Measurements from ENCODE around the gene C17orf107. TPM values are rescaled to one million over a fixed set of nuclear protein-coding genes. Genes with fewer than 3 reads are reported as not detected.

The C17orf107 gene
- total RNA-seq, 1 donor from 2014 or later: 2.2 TPM

DNA sequence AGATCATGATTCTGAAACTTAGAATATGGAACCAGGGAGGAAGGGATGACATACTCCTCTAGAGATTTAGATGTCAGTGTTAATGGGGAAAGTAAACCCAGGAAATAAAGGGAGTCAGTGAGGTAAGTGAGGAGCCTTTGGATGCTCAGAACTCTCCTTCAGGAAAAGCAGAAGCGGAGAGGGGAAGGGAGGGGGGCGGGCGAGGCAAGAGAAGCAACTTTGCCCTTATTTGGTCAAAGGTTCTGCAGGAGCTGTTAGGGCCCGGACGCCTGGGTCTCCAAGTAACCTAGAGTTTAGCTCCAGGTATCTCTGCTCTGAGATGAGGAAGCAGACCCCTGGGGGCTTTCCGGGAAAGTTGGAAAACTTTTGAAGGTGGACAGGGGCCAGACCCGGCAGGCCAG, 47.7 kb downstream of the C17orf107 start:
- TF ChIP-seq CTCF (IDR thresholded peaks at IDR 0.05): no peak
- no peak for DNase-seq
- peak overlapping the region; percentile 98 for H3K27ac ChIP-seq
- ATAC-seq: no peak
- H3K27me3 ChIP-seq (ENCODE audit: low read depth): no peaks in the 10 kb centered on the region
- no peaks in the 10 kb centered on the region for H3K9me3 ChIP-seq
- peak overlapping the region; percentile 99 for H3K4me3 ChIP-seq
- intact Hi-C loops (cut with DNase I): no loop called here
- H3K36me3 ChIP-seq: peaks cover 48% of the 10 kb centered on the region
- H3K4me1 ChIP-seq: peaks cover 54% of the 10 kb centered on the region

DNA sequence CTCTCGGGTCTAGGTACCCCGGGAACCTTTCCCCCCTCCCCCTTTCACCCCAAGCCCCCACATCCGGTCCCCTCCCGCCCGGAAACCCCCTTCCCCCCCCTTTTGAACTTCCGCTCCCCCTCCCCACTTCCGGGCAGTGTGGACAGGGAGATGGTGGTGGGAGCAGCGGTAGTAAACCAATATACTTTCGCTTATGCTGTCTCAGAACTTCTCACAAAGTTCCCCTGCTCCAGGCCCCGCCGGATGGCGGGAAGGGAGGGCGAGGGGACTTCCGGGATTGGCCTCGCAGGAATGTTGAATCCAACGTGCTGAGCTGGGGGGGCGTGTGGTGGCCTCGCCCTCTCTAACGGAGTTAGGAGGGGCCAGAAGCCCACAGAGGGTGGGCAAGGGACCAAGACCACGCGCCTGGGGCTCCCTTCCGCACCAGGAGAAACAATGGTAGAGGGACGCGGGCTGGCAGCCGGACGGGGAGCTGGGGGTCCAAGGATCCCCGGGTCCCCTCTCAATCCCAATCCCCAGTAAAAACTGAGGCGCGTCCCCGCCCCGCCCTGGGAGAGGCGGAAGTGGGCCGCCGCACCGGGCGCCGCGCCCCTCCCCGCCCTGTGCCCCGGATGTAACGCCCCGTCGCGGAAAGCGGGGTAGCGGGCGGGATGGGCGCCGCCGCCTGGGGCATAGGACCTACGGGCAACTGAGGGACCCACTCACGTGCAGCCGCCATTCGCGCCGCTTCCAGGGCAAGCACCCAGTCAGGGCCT, 48.3 kb downstream of the C17orf107 start:
- peak; percentile 78 for DNase-seq
- Histone ChIP-seq H3K36me3 (peaks cover 42% of the 10 kb centered on the region), H3K27ac (peak overlapping the region; percentile 98), H3K4me1 (peaks cover 54% of the 10 kb centered on the region), H3K4me3 (peak overlapping the region; percentile 99), H3K27me3 (ENCODE audit: low read depth) (no peaks in the 10 kb centered on the region), H3K9me3 (no peaks in the 10 kb centered on the region)
- peak; percentile 61 to 70 for ATAC-seq
- no peak for TF ChIP-seq CTCF (IDR thresholded peaks at IDR 0.05)
- intact Hi-C loops (cut with DNase I): no loop called here

GRCh38 chr17:4948166-4948930, 49.0 kb downstream of the C17orf107 start, which contains the start of gene PFN1:
Gene PFN1 (minus strand): TSS chr17:4948530. CDS start chr17:4948394, 136 bp downstream.
- intact Hi-C loops (cut with DNase I): no loop called here
- Histone ChIP-seq H3K4me1 (peaks cover 48% of the 10 kb centered on the region), H3K36me3 (peaks cover 35% of the 10 kb centered on the region), H3K27me3 (ENCODE audit: low read depth) (no peaks in the 10 kb centered on the region), H3K4me3 (peak within 1 kb of the TSS; percentile 99), H3K9me3 (no peaks in the 10 kb centered on the region), H3K27ac (peak within 1 kb of the TSS; percentile 98)
- DNase-seq: peak; percentile 94
- ATAC-seq: peak; percentile 82 to 88
- TF ChIP-seq CTCF (IDR thresholded peaks at IDR 0.05): no peak

- ATAC-seq (peak; percentile 81 to 88), DNase-seq (peak; percentile 90)
- Histone ChIP-seq H3K9me3 (no peaks in the 10 kb centered on the region), H3K4me1 (peaks cover 47% of the 10 kb centered on the region), H3K27ac (peak overlapping the region; percentile 98), H3K4me3 (peak overlapping the region; percentile 99), H3K27me3 (ENCODE audit: low read depth) (no peaks in the 10 kb centered on the region), H3K36me3 (peaks cover 29% of the 10 kb centered on the region)
- TF ChIP-seq CTCF (IDR thresholded peaks at IDR 0.05): no peak
- intact Hi-C loops (cut with DNase I): no loop called here
Measured at GRCh38 chr17:4948931-4949320, 49.6 kb downstream of the C17orf107 start.

- DNase-seq (peak; percentile 87), ATAC-seq (peak; percentile 59 to 63)
- Histone ChIP-seq H3K4me3 (peak overlapping the region; percentile 99), H3K27me3 (ENCODE audit: low read depth) (no peaks in the 10 kb centered on the region), H3K4me1 (peaks cover 42% of the 10 kb centered on the region), H3K36me3 (peaks cover 23% of the 10 kb centered on the region), H3K27ac (peak overlapping the region; percentile 98), H3K9me3 (no peaks in the 10 kb centered on the region)
- no peak for TF ChIP-seq CTCF (IDR thresholded peaks at IDR 0.05)
- intact Hi-C loops (cut with DNase I): no loop called here
Measured at GRCh38 chr17:4949321-4950074, 50.2 kb downstream of the C17orf107 start.

Data from lower lobe of right lung (tissue), 2 donors.